PC-3 (cell line): Measurements from ENCODE around the gene MED28. TPM values are rescaled to one million over a fixed set of nuclear protein-coding genes. Genes with fewer than 3 reads are reported as not detected.

Experiments used
- ATAC-seq: fragments of 200-7000 bp; cut with Tn5 transposase; 2 replicates; pipeline ENCODE4 v1.9.1; 2020; ENCODE audit warnings: mild to moderate bottlenecking, moderate library complexity
- BruUV-seq: library from RNA; stranded (reverse); fragments of 400-500 nt; replicated peaks from 2 replicates; lab custom pipeline; 2021; lab: Mats Ljungman, UMichigan
- CTCF ChIA-PET: fragments of 300-600 bp; sonication (Branson Sonifier 250); formaldehyde crosslinking; loops from one replicate; lab custom pipeline; 2022; ENCODE audit warnings: antibody characterized with exemption; lab: Charles Lee
- POLR2A ChIA-PET: fragments of 300-600 bp; sonication (Branson Sonifier 250); formaldehyde crosslinking; loops from one replicate; lab custom pipeline; 2022; ENCODE audit warnings: antibody characterized with exemption; ENCODE audit not compliant: unreplicated experiment; lab: Charles Lee
- DNase-seq: peaks from one replicate; pipeline ENCODE4 v3.0.0-alpha.2; 2015
- H2AFZ ChIP-seq: fragments of 300-600 bp; sonication (generic); 2 replicates; pipeline ENCODE4 v1.6.0; 2016; ENCODE audit warnings: antibody characterized with exemption, low read length
- H3F3A ChIP-seq: fragments of 300-600 bp; sonication (generic); one replicate; pipeline ENCODE4 v1.6.0; 2017; ENCODE audit warnings: antibody characterized with exemption, low read length, control low read depth, mild to moderate bottlenecking; ENCODE audit not compliant: unreplicated experiment
- H3K27ac ChIP-seq: fragments of 300-600 bp; sonication (generic); 2 replicates; pipeline ENCODE4 v1.5.1; 2016; ENCODE audit warnings: mild to moderate bottlenecking, low read length
- H3K27me3 ChIP-seq: fragments of 300-600 bp; sonication (generic); 2 replicates; pipeline ENCODE4 v1.6.1; 2016; ENCODE audit warnings: low read length, mixed read lengths
- H3K36me3 ChIP-seq: fragments of 300-600 bp; sonication (generic); 2 replicates; pipeline ENCODE4 v1.6.1; 2016; ENCODE audit warnings: low read depth, mixed run types, low read length, mixed read lengths
- H3K4me1 ChIP-seq: fragments of 300-600 bp; sonication (generic); 2 replicates; pipeline ENCODE4 v1.5.1; 2016; ENCODE audit warnings: low read length; ENCODE audit not compliant: insufficient read depth
- H3K4me2 ChIP-seq: fragments of 300-600 bp; sonication (generic); 2 replicates; pipeline ENCODE4 v1.6.0; 2016; ENCODE audit warnings: low read length
- H3K4me3 ChIP-seq: fragments of 300-600 bp; sonication (generic); 2 replicates; pipeline ENCODE4 v1.5.1; 2016; ENCODE audit warnings: mild to moderate bottlenecking, low read length, mixed read lengths
- H3K79me2 ChIP-seq: fragments of 300-600 bp; sonication (generic); 2 replicates; pipeline ENCODE4 v1.6.1; 2017; ENCODE audit warnings: low read length, mixed read lengths
- H3K9ac ChIP-seq: fragments of 300-600 bp; sonication (generic); 2 replicates; pipeline ENCODE4 v1.6.0; 2016; ENCODE audit warnings: mild to moderate bottlenecking, low read length
- H3K9me2 ChIP-seq: fragments of 300-600 bp; sonication (generic); replicated peaks from 2 replicates; pipeline ENCODE4 v1.6.1; 2016; ENCODE audit warnings: mixed run types, low read length, mixed read lengths
- H3K9me3 ChIP-seq: fragments of 300-600 bp; sonication (generic); 2 replicates; pipeline ENCODE4 v1.6.1; 2016; ENCODE audit warnings: low read length, mixed read lengths
- H4K20me1 ChIP-seq: fragments of 300-600 bp; sonication (generic); 2 replicates; pipeline ENCODE4 v1.6.1; 2016; ENCODE audit warnings: low read length, mixed read lengths
- CTCF ChIP-seq: fragments of 300-600 bp; sonication (generic); conservative IDR thresholded peaks from 2 replicates; pipeline ENCODE4 v1.5.1; 2017; ENCODE audit warnings: antibody characterized with exemption, low read depth, mild to moderate bottlenecking, low read length
- EZH2 ChIP-seq: fragments of 300-600 bp; sonication (generic); IDR thresholded peaks from one replicate; pipeline ENCODE4 v1.6.1; 2017; ENCODE audit warnings: antibody characterized with exemption, mild to moderate bottlenecking, low read length; ENCODE audit not compliant: unreplicated experiment
- EZH2phosphoT487 ChIP-seq: fragments of 300-600 bp; sonication (generic); IDR thresholded peaks from 2 replicates; pipeline ENCODE4 v1.6.1; 2018; ENCODE audit warnings: mild to moderate bottlenecking, antibody characterized with exemption, low read length, borderline replicate concordance
- intact Hi-C: fragments of 100-400 bp; cut with micrococcal nuclease; formaldehyde crosslinking; loops from 2 replicates; pipeline ENCODE4 v1.9.0; 2023
- total RNA-seq: library from RNA; depleted of rRNA; stranded (reverse); fragments of >200 nt; gene quantifications from 2 replicates; pipeline ENCODE4 v1.2.3, GENCODE V29; 2014

MED28 gene
- total RNA-seq, 1 experiment from 2014 or later: 4.4 TPM

DNA sequence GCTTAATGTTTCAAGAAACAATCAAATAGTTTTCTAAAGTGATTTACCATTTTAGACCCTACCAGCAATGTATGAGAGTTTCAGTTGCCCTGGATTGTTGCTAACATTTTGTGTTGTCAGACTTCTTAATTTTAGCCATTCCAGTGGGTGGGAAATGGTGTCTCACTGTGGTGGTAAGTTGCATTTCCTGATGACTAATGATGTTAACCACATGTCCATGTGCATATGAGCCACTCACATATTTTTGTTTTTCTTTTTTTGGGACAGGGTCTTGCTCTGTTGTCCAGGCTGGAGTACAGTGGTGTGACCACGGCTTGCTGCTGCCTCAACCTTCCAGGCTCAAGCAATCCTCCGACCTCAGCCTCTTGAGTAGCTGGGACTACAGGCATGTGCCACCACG is 48.3 kb downstream of the MED28 start:
- Histone ChIP-seq H3K27me3 (no peaks in the 10 kb centered on the region), H3F3A (no peaks in the 10 kb centered on the region), H3K9me3 (no peaks in the 10 kb centered on the region), H3K9ac (no peak overlapping the region), H3K36me3 (no peaks in the 10 kb centered on the region), H3K9me2 (no peaks in the 10 kb centered on the region), H3K4me2 (no peak overlapping the region), H3K4me1 (no peaks in the 10 kb centered on the region), H3K4me3 (no peak overlapping the region), H4K20me1 (no peaks in the 10 kb centered on the region), H3K79me2 (no peaks in the 10 kb centered on the region), H2AFZ (no peak overlapping the region), H3K27ac (no peak overlapping the region)
- POLR2A ChIA-PET: no interaction called here
- BruUV-seq: no TSS peak
- intact Hi-C loops: no loop called here
- no peak for TF ChIP-seq CTCF
- no peak for TF ChIP-seq EZH2phosphoT487
- no peak for TF ChIP-seq EZH2
- CTCF ChIA-PET: no interaction called here
- ATAC-seq (no peak), DNase-seq (peak; percentile 28)

DNA sequence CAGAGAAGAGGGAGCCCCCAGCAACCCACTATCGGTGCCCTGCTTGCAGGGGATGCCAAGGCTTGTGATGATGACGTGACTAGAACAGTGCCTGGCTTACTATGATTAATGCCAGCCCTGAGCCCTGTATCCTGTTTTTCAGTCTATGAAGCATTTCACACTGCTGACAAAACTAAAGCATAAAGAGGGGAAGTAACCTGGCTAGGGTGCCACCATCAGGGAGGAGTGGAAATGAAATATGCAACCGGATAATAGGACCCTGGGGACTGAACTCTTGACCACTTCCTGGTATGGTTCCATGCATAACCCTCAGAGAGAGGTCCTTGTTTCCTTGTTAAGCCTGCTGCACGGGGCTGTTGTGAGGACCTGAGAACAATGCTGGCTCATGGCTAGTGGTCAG is 50.3 kb downstream of the MED28 start:
- CTCF ChIA-PET: no interaction called here

DNA sequence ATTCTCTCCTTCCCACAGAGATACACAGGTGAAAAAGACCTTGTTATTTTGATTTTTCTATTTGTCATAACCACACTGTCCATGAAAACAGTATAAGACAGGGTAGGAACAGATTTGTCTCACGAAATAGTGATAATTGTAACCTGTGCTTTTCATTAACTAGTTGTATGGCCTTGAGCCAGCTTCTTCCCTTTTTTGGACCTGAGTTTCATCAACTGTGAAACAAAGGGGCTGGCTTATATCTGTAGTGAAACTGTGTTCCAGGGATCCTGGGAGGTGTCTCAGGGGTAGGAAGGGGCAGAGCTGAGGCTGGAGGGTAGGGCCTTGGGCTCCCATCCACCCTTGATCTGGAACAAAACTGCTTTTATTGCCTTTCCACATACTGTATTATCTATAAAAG is 50.9 kb downstream of the MED28 start:
- ChIA-PET CTCF (no interaction called here), POLR2A (no interaction called here)
- no peak overlapping the region for H2AFZ ChIP-seq
- H3K4me2 ChIP-seq: no peak overlapping the region
- BruUV-seq: no TSS peak
- H3K27ac ChIP-seq: no peak overlapping the region
- no peak overlapping the region for H3K4me3 ChIP-seq
- H4K20me1 ChIP-seq: no peaks in the 10 kb centered on the region
- ATAC-seq (no peak), DNase-seq (no peak)
- no peaks in the 10 kb centered on the region for H3F3A ChIP-seq
- intact Hi-C loops: no loop called here
- no peaks in the 10 kb centered on the region for H3K27me3 ChIP-seq
- TF ChIP-seq EZH2 (no peak), EZH2phosphoT487 (no peak), CTCF (no peak)
- no peaks in the 10 kb centered on the region for H3K79me2 ChIP-seq
- H3K9me3 ChIP-seq: no peaks in the 10 kb centered on the region
- no peak overlapping the region for H3K9ac ChIP-seq
- H3K9me2 ChIP-seq: no peaks in the 10 kb centered on the region
- H3K4me1 ChIP-seq: no peaks in the 10 kb centered on the region
- H3K36me3 ChIP-seq: no peaks in the 10 kb centered on the region

More for the DNA sequence above, 50.3 kb downstream of the MED28 start:
- no TSS peak for BruUV-seq
- no peaks in the 10 kb centered on the region for H3K79me2 ChIP-seq
- H3K9me2 ChIP-seq: no peaks in the 10 kb centered on the region
- H3K9ac ChIP-seq: no peak overlapping the region
- no peaks in the 10 kb centered on the region for H3F3A ChIP-seq
- no peak for ATAC-seq
- no peaks in the 10 kb centered on the region for H3K36me3 ChIP-seq
- no peak overlapping the region for H3K4me2 ChIP-seq
- no peak overlapping the region for H3K27ac ChIP-seq
- intact Hi-C loops: no loop called here
- no peaks in the 10 kb centered on the region for H3K9me3 ChIP-seq
- TF ChIP-seq CTCF (no peak), EZH2phosphoT487 (no peak), EZH2 (no peak)
- no peak for DNase-seq
- no peak overlapping the region for H2AFZ ChIP-seq
- H4K20me1 ChIP-seq: no peaks in the 10 kb centered on the region
- no peaks in the 10 kb centered on the region for H3K27me3 ChIP-seq
- POLR2A ChIA-PET: no interaction called here
- H3K4me3 ChIP-seq: no peak overlapping the region
- H3K4me1 ChIP-seq: no peaks in the 10 kb centered on the region
